Esophagus muscularis mucosa (tissue), 4 donors: ENCODE results near the gene ZNF101.

Experiments
- CTCF ChIP-seq, 3 experiments: fragments of 200-600 bp in 2 of 3; fragments of 450-650 bp in 1 of 3; sonication (generic) in 2 of 3; IDR thresholded peaks; one replicate each; pipeline ENCODE4 v1.5.1; 2017 to 2019; ENCODE audit warnings: antibody characterized with exemption in 3 of 3, mild to moderate bottlenecking in 2 of 3, moderate library complexity in 1 of 3
- EP300 ChIP-seq: sonication (generic); formaldehyde crosslinking; IDR thresholded peaks from one replicate; pipeline ENCODE4 v1.6.1; 2017; ENCODE audit warnings: antibody characterized with exemption
- POLR2A ChIP-seq: fragments of 450-650 bp; IDR thresholded peaks from one replicate; pipeline ENCODE4 v1.6.1; 2017; ENCODE audit warnings: antibody characterized with exemption, moderate library complexity, mild to moderate bottlenecking, low read depth

- no peak for TF ChIP-seq CTCF (IDR thresholded peaks at IDR 0.05)
- TF ChIP-seq EP300 = no peak
- TF ChIP-seq POLR2A = no peak
Observed at GRCh38 chr19:19627621-19628500, 40.8 kb upstream of the ZNF101 start, which contains the start of gene LPAR2.
